GM06990 (cell line): ENCODE results near the gene SEMA3F.

Source experiments
- DNase-seq: peaks from one replicate; pipeline ENCODE4 v3.0.0-alpha.2; 2011; ENCODE audit not compliant: insufficient read length; ENCODE audit errors: extremely low read depth
- H3K27me3 ChIP-seq: replicated peaks from 2 replicates; pipeline ENCODE4 v1.6.0; 2011; ENCODE audit warnings: low read length; ENCODE audit not compliant: control insufficient read depth, insufficient read depth
- H3K36me3 ChIP-seq: 2 replicates; pipeline ENCODE4 v1.5.1; 2011; ENCODE audit warnings: low read length; ENCODE audit not compliant: control insufficient read depth, insufficient read depth
- H3K4me3 ChIP-seq: replicated peaks from 2 replicates; pipeline ENCODE4 v1.5.1; 2011; ENCODE audit warnings: low read depth, mild to moderate bottlenecking, control low read depth, low read length
- TF ChIP-seq, protein P1 (sequence below): IDR thresholded peaks from 2 replicates; pipeline ENCODE4 v1.5.1; 2011; ENCODE audit warnings: low read length, control low read depth, mild to moderate bottlenecking, inconsistent platforms; ENCODE audit not compliant: insufficient read depth, poor library complexity, severe bottlenecking

The SEMA3F gene

DNA sequence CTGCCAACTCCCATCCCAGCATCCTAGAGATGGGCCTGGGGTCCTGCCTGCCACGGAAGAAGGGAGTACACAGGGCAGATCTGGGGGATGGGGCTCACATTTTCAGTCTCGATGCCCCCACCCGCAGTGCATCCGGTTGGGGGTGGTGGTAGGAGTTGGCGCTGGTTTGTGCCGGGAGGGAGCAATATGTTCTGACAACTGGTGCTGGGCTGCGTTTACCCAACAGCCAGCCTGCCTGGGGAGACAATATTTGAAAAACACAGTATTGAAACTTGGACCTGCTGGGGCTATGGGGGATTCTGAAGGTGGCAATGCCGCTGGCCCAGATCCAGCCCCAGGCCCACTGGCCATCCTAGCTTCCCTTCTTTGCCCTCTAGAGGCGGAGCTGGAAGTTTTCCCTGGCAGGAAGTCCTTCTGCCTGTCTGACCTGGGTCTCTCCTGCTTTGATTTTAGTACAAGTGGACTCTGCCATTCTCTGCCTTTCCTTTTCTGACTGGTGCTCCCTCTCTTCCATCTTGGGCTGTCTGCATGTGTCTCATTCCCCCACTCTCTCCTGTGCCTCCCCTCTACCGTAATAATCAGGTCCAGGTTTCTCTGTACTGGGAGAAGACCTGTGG lies 3.5 kb downstream of the SEMA3F start:
- TF ChIP-seq, protein P1, sequence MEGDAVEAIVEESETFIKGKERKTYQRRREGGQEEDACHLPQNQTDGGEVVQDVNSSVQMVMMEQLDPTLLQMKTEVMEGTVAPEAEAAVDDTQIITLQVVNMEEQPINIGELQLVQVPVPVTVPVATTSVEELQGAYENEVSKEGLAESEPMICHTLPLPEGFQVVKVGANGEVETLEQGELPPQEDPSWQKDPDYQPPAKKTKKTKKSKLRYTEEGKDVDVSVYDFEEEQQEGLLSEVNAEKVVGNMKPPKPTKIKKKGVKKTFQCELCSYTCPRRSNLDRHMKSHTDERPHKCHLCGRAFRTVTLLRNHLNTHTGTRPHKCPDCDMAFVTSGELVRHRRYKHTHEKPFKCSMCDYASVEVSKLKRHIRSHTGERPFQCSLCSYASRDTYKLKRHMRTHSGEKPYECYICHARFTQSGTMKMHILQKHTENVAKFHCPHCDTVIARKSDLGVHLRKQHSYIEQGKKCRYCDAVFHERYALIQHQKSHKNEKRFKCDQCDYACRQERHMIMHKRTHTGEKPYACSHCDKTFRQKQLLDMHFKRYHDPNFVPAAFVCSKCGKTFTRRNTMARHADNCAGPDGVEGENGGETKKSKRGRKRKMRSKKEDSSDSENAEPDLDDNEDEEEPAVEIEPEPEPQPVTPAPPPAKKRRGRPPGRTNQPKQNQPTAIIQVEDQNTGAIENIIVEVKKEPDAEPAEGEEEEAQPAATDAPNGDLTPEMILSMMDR, result no peak
- Histone ChIP-seq H3K4me3 (no peak overlapping the region), H3K36me3 (no peaks in the 10 kb centered on the region), H3K27me3 (peaks cover 3% of the 10 kb centered on the region)
- DNase-seq, result no peak

DNA sequence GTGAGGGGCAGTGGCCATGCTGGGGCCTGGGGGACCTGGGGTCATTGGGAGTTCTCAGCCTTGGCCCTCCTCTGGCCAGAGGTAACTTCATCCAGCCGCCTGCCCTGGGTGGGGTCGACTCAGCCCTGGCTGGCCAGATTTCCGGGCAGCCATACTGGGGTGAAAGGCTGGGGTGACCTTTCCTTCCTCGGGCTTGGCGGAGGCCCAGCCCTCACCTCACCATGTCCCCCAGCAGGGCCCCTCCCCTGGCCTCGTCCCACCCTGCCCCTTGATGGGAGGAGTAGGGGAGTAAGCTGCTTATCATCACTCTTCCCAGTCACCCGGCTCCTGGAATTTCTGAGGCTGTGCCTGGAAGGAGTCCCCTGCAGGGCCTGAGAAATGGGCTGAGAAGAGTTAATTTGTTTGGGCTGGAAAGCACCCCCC lies 5.4 kb downstream of the SEMA3F start:
- TF ChIP-seq, protein P1, result no peak
- H3K4me3 ChIP-seq, result no peak overlapping the region
- no peak for DNase-seq
- no peaks in the 10 kb centered on the region; the same call in none of the 2 replicates for H3K27me3 ChIP-seq
- no peaks in the 10 kb centered on the region for H3K36me3 ChIP-seq

DNA sequence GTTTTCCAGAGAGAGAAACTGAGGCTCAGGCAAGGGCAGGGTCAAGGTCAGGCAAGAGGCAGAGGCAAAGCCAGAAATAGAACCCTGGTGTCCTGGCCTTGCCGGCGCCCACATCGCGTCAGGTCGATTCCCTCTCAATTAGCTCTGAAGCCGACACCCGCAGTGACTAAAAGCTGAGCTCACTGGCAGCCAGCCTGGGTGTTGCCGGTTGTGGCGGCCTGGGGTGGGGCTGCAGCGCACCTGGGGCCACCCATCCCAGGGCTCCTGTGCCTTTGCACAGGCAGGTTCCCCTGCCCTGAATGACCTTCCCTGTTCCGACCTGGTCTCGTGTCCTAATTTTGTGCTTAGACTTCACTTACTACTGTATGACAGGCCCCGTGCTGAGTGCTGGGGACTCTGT lies 6.2 kb downstream of the SEMA3F start:
- Histone ChIP-seq H3K27me3 (no peaks in the 10 kb centered on the region; the same call in none of the 2 replicates), H3K4me3 (no peak overlapping the region), H3K36me3 (no peaks in the 10 kb centered on the region)
- TF ChIP-seq, protein P1, result no peak
- DNase-seq, result no peak

DNA sequence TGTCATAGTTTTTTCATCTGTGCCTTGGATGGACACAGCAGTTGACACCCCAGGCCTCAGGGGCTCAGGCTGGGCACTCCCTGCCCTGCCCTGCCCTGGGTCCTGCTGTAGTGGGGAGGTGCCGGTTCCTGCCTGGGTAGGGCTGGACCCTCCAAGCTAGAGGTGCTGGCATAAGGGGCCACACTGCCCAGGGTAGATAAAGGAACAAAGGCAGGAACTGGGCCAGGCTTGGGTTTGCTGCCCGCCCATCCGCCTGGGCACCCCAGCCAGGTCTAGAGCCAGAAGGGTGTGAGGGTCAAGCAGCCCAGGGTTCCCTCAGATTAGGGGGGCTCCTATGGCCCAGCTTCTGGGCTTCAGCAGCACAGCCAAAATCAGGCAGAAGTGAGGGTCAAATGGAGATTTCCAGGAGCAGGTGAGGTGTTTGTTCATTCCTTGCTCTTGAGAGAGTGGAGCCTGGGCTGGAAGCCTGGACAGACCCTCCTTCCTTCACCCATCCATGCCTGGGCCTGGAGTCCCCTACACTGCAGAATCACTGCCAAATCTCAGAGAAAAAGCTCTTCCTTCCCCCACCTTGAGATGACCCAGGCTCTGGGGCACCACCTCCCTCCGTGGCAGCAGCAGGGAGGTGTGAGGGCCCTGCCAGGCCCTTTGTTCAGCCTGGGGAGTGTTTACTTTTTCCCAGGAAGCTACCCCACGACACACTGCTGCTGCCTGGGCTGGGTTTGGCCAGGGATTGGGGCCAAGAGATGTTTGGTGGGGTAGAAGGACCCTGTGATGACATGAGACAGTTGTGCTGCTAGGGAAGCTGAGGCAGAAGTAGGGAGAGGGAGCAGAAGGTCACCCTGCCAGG lies 7.1 kb downstream of the SEMA3F start:
- H3K4me3 ChIP-seq, result no peak overlapping the region
- no peaks in the 10 kb centered on the region; the same call in none of the 2 replicates for H3K27me3 ChIP-seq
- H3K36me3 ChIP-seq, result no peaks in the 10 kb centered on the region
- DNase-seq, result no peak
- TF ChIP-seq, protein P1, result no peak

DNA sequence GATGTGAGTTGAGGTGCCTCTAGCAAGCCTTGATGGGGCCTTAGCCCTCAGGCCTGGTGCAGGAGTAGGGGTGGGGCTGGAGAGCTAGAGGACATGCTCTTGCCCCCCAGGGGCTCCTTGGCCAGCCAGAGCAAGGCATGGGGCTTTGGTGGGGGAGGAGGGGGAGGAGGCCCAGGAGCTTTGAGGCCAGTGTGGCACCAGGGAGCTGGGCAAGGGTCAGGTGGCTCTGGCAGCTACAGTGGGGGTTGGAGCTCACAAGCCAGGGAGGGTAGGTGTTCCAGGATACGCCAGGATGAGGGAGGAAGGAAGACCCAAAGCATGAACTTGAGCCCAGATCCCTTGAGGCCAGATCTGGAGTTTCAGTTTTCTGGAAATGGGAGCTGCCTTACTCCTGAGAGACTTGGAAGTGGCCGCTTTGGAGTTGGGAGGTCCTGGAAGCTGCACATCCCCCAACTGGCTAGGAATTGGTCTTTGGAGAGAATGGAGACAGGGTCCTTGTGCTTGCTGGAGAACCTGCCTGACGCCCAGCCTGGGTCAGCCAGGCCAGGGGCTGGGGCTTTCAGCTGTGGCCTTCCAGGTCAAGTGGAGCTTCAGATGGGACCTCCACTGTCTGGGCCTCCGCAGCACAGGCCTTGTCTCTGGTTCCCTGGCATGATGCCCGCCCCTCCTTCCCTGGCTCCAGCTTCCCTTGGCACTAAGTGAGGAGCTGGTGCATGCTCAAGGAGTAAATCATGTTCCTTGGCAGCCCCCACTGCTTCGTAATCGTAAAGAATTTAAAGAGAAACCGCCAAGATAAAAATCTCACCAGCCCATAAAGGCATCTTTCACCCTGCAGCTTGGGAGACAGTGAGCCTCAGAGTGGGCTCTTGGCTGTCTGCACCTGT lies 8.7 kb downstream of the SEMA3F start:
- no peak for DNase-seq
- Histone ChIP-seq H3K36me3 (no peaks in the 10 kb centered on the region), H3K4me3 (no peak overlapping the region), H3K27me3 (no peaks in the 10 kb centered on the region; the same call in none of the 2 replicates)
- TF ChIP-seq, protein P1, result no peak
